HG02938 (cell line): ENCODE results near the gene YAF2.
"Not testable (repeated sequence)": the region's sequence is repeated elsewhere in the genome, so short reads cannot be mapped to it uniquely, and the experiment has no call there.

Source experiments
- ATAC-seq: cut with Tn5 transposase; IDR thresholded peaks from one replicate; pipeline ENCODE4 v1.9.1; 2021; ENCODE audit warnings: mild to moderate bottlenecking, moderate library complexity; ENCODE audit not compliant: unreplicated experiment

The YAF2 gene

DNA sequence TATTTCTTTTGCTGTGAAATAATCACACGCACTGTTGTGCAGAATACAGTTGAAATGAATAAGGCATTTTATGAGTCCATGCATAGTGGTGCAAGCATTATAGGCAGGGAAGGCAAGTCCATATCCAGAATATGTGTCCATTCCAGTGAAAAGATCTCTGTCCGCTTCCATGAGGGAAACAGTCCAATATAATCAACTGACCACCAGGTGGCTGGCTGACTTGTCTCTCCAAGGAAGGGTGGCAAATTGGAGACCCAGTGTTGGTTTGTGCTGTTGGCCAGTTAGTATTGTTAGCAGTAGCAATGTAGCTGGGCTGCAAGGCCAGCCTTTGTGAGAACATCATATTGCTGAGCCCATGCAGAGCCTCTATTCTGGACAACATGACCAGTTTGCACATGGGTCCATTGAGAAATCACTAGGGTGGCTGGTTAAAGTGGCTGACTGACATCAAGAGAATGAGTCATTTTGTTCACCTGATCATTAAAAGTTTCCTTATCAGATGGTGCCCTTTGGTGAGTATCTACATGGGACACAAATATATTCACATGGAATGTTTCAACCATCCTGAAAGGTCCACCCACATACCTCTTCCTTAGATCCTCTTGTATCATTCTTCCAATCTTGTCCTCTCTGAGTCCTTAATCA lies 17.3 kb upstream of the YAF2 start:
- no peak for ATAC-seq

DNA sequence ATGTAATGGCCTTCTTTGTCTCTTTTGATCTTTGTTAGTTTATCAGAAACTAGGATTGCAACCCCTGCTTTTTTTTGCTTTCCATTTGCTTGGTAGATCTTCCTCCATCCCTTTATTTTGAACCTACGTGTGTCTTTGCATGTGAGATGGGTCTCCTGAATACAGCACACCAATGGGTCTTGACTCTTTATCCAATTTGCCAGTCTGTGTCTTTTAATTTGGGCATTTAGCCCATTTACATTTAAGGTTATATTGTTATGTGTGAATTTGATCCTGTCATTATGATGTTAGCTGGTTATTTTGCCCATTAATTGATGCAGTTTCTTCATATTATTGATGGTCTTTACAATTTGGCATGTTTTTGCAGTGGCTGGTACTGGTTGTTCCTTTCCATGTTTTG lies 14.6 kb upstream of the YAF2 start:
- not testable (repeated sequence) for ATAC-seq

GRCh38 chr12:42249033-42249432 lies 11.0 kb upstream of the YAF2 start:
- not testable (repeated sequence) for ATAC-seq

DNA sequence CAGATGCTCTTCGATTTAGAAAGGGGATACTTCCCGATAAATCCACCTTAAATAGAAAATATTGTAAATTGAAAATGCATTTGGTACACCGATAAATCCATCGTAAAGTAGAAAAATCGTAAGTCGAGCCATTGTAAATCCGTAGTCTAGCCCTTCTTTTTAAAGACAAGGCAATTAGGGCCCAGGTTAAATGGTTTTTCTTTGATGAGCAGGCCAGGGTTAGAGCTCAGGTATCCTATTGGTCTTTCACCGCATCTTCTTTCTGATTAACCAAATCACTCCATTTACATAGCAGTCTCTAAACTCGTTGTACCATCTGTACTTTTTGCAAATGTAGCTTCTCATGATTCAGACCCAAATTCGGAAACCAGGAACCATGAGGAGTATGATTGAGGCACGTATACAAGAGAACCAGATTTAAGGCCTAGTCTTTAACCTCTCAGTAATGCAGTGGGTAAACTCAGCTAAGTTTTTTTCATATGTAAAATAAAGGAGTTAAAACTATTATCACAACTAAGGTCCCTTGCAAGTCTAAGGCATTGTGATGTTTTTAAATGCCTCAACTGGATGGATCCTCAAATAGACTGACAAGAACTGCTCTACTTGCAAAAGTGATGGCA lies 2.2 kb upstream of the YAF2 start:
- no peak for ATAC-seq

GRCh38 chr12:42237853-42238239 lies 202 bp downstream of the YAF2 start:
- ATAC-seq: peak; percentile 25

DNA sequence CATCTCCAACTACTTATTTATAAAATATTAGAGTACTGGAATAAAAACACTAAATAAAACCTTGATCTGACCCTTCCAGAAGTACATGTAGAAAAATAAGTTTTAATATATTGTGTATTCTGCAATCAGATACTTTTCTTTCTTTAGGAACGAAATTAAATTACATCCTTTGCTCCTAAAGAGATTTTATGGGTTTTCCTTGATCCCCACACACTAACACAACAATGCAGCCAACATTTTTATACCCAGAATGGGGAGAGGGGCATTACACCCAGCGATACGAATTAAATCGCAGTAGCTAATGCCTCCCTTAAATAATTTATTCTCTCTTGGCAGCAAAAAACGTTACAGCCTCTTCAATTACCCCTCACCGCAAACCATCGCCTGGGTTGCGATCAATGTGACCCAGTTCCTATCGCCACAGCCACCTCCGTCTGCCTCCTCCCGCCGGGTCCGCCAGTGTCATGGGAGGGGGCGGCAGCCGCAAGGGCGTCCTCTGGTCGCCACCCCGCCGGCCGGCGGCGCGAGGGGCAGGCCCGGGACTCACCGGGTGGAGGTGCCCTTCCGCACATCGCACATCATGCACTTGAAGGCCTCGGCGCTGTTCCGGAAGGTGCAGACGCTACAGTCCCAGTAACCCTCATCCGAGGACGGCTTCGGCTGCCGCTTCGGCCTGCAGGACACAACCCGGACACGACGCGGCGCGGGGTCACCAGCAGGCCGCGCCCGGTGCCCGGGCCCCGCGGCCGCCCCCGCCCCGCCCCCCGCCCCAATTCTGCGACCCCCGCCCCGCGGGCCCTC lies 796 bp downstream of the YAF2 start:
- peak; percentile 82 for ATAC-seq

DNA sequence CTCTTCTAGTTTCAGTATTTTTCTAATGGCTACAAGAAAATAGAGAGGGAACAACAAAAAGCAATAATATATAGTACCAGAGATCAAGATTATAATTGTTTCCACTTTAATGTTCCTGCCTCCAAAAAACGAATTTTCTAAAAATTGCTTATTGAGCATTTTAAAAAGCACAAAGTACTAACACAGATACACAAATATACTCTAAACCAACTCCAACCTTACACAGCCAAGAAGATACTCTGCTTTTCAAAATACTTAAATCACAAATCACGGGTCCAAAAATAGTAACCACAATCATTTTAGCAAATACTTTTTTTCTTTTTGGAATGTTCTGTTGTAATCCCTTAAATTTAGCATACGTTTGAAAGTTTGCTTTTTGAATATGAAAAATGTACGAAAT lies 2.0 kb downstream of the YAF2 start:
- no peak for ATAC-seq

GRCh38 chr12:42235426-42235825 lies 2.6 kb downstream of the YAF2 start:
- no peak for ATAC-seq

GRCh38 chr12:42234970-42235369 lies 3.1 kb downstream of the YAF2 start:
- ATAC-seq: no peak

- ATAC-seq: not testable (repeated sequence)
Measured at GRCh38 chr12:42227525-42227924, 10.5 kb downstream of the YAF2 start.

DNA sequence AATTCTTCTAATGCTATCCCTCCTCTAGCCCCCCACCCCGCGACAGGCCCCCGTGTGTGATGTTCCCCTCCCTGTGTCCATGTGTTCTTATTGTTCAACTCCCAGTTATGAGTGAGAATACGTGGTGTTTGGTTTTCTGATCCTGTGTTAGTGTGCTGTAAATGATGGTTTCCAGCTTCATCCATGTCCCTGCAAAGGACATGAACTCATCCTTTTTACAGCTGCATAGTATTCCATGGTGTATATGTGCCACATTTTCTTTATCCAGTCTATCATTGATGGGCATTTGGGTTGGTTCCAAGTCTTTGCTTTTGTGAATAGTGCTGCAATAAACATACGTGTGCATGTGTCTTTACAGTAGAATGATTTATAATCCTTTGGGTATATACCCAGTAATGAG lies 13.5 kb downstream of the YAF2 start:
- not testable (repeated sequence) for ATAC-seq

DNA sequence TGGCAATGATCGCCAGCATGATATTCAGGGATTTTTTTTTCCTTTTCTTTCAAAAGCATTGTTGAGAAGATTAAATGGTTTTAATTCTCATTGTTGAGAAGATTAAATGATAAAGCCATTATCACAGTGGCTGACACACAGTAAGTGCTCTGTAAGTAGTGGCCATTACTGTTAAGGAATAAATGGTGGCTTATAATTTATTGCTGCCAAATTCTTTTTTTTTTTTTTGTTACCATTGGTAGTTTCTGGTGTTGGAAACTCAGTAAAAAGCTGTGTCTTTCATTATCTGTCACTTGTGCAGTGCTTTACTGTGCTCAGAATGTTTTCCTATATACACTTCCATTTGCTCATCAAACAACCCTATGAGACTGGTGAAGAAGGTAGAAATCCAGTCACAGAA lies 15.3 kb downstream of the YAF2 start:
- ATAC-seq: no peak

- no peak for ATAC-seq
Measured at GRCh38 chr12:42221726-42222125, 16.3 kb downstream of the YAF2 start.

DNA sequence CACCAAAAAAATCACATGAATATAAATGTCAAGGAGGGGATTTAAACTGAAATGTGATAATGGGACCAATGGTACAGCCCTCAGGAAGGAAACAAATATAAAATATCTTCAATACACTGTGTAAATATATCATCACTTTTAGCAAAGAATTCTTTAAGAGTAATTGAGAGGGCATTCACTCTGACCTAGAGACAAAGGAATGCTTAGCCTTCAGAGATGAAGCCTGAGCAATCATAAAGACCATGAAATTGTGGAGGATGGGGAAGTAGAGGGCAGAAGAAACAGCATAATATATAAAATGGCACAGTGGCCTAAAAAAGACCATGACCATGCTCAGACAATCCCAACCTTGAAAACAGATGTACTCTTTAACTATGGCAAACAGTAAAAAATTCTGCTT lies 20.4 kb downstream of the YAF2 start:
- ATAC-seq: no peak

GRCh38 chr12:42216737-42217136 lies 21.3 kb downstream of the YAF2 start:
- no peak for ATAC-seq

GRCh38 chr12:42215759-42216158 lies 22.3 kb downstream of the YAF2 start:
- ATAC-seq: not testable (repeated sequence)

- ATAC-seq: no peak
Measured at GRCh38 chr12:42213954-42214426, 24.1 kb downstream of the YAF2 start.

GRCh38 chr12:42213023-42213422 lies 25.0 kb downstream of the YAF2 start:
- no peak for ATAC-seq

- no peak for ATAC-seq
Measured at GRCh38 chr12:42208574-42208973, 29.5 kb downstream of the YAF2 start.

DNA sequence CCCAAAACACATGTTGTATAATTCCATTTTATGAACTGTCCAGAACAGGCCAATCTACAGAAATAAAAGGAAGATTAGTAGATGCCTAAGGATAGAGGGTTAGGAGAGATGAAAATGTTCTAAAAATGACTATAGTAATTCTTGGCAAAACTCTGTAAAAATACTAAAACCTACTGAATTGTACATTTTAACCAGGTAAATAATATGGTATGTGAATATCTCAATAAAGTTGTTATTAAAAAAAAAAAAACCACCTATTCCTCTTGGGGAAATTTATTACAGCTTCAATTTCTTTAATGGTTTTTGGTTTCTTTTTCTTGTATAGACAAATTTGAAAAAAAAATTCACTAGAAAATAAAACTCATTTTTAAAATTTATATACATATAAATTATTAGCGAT lies 33.2 kb downstream of the YAF2 start:
- no peak for ATAC-seq

- no peak for ATAC-seq
Measured at GRCh38 chr12:42204362-42204761, 33.7 kb downstream of the YAF2 start.

DNA sequence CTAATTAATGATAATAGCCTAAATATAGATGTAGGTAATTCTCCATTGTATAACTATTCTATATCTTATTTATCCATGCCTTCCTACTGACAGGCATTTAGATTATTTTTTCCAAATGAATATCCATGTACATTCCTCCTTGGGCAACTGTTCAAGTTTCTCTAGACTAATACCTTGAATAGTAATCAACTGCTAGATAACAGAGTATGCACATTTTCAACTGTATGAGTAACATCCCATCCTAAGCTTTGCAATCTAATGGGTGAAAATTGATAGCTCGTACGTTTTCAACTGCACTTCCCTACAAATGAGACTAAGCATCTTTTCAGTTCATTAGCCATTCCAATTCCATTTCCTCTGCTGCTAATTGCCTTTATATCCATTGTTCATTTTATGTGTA lies 37.0 kb downstream of the YAF2 start:
- no peak for ATAC-seq
